ENCODE measurements around the gene TMEM91. TPM values are rescaled to one million over a fixed set of nuclear protein-coding genes. Genes with fewer than 3 reads are reported as not detected.

Gene TMEM91
- total RNA-seq, 1 donor from 2014 or later: 4.5 TPM

DNA sequence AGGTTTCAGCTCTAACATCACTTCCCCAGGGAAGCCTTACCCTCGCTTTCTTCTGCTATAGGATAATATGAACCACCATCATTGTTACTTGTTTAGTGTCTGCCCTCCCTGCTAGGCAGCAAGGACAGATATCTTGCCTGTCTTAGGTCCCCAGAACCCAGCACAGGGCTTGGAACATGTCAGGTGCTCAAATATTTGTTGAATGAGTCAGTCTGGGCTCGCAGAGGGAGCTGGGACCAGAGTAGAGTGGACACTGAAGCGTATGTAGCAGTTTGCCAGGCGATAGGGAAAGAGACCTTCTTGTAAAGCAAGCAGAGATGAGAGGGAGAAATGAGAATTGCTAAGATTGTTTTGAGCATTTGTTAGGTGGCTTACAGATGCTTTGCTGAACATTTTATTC lies 33.0 kb downstream of the TMEM91 start:
- peaks cover 2% of the 10 kb centered on the region for H3K27me3 Mint-ChIP-seq (ENCODE audit: insufficient read depth, low read depth)
- Histone ChIP-seq H3K27me3 (no peaks in the 10 kb centered on the region), H3K4me1 (no peaks in the 10 kb centered on the region), H3F3A (ENCODE audit: low read depth) (peaks cover 7% of the 10 kb centered on the region), H2AFZ (replicated peaks) (no peak overlapping the region), H3K79me2 (ENCODE audit: low read depth) (no peaks in the 10 kb centered on the region), H3K36me3 (no peaks in the 10 kb centered on the region), H3K4me2 (no peak overlapping the region), H3K9me3 (ENCODE audit: low read depth) (no peaks in the 10 kb centered on the region), H4K20me1 (ENCODE audit: low read depth) (peaks cover 24% of the 10 kb centered on the region), H3K4me3 (no peak overlapping the region), H3K9ac (no peak overlapping the region), H3K27ac (no peak overlapping the region)
- no peak for DNase-seq (ENCODE audit: low spot score)
- H3K36me3 Mint-ChIP-seq: peaks cover 6% of the 10 kb centered on the region
- H3K27ac Mint-ChIP-seq: no peak overlapping the region
- no peak overlapping the region for H3K4me3 Mint-ChIP-seq
- no peak for TF ChIP-seq EZH2phosphoT487 (IDR thresholded peaks at IDR 0.05)
- no peak for TF ChIP-seq CTCF (IDR thresholded peaks at IDR 0.05)
- no peak for TF ChIP-seq EZH2 (IDR thresholded peaks at IDR 0.05)
- peaks cover 13% of the 10 kb centered on the region for H3K4me1 Mint-ChIP-seq
- H3K9me3 Mint-ChIP-seq: no peaks in the 10 kb centered on the region

DNA sequence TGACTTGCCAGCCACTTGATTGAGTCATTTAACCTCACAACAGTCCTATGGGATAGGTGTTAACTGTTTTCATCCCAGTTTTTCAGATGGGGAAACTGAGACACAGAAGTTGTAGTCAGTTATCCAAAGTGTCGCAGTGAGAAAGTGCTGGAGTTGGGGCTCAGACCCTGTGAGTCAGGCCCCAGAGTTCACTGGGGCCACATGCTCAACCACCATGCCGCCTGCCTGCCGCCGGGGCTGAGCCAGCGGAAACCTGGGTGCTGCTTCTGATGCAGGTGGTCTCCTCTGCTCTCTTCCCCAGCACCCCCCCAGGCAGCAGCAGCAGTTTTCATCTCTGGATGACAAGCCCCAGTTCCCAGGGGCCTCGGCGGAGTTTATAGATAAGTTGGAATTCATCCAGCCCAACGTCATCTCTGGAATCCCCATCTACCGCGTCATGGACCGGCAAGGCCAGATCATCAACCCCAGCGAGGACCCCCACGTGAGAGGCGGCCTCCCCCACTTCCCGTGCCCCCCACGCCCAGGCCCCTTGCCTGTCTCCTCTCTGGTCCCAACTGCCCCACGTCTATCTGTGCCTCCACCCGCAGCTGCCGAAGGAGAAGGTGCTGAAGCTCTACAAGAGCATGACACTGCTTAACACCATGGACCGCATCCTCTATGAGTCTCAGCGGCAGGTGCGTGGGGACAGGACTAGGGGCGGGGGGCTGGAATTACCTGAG lies 34.2 kb downstream of the TMEM91 start:
- Histone ChIP-seq H3K4me1 (no peaks in the 10 kb centered on the region), H3K79me2 (ENCODE audit: low read depth) (no peaks in the 10 kb centered on the region), H3K9me3 (ENCODE audit: low read depth) (no peaks in the 10 kb centered on the region), H3K4me3 (no peak overlapping the region), H3K27me3 (no peaks in the 10 kb centered on the region), H4K20me1 (ENCODE audit: low read depth) (peaks cover 22% of the 10 kb centered on the region), H3F3A (ENCODE audit: low read depth) (peaks cover 7% of the 10 kb centered on the region), H3K4me2 (no peak overlapping the region), H3K27ac (no peak overlapping the region), H3K9ac (no peak overlapping the region), H3K36me3 (no peaks in the 10 kb centered on the region), H2AFZ (replicated peaks) (no peak overlapping the region)
- Mint-ChIP-seq H3K27me3 (ENCODE audit: insufficient read depth, low read depth) (peaks cover 2% of the 10 kb centered on the region), H3K4me1 (peaks cover 13% of the 10 kb centered on the region), H3K4me3 (no peak overlapping the region), H3K27ac (peak overlapping the region; percentile 39), H3K36me3 (peaks cover 6% of the 10 kb centered on the region), H3K9me3 (no peaks in the 10 kb centered on the region)
- TF ChIP-seq CTCF (IDR thresholded peaks at IDR 0.05): no peak
- no peak for DNase-seq (ENCODE audit: low spot score)

DNA sequence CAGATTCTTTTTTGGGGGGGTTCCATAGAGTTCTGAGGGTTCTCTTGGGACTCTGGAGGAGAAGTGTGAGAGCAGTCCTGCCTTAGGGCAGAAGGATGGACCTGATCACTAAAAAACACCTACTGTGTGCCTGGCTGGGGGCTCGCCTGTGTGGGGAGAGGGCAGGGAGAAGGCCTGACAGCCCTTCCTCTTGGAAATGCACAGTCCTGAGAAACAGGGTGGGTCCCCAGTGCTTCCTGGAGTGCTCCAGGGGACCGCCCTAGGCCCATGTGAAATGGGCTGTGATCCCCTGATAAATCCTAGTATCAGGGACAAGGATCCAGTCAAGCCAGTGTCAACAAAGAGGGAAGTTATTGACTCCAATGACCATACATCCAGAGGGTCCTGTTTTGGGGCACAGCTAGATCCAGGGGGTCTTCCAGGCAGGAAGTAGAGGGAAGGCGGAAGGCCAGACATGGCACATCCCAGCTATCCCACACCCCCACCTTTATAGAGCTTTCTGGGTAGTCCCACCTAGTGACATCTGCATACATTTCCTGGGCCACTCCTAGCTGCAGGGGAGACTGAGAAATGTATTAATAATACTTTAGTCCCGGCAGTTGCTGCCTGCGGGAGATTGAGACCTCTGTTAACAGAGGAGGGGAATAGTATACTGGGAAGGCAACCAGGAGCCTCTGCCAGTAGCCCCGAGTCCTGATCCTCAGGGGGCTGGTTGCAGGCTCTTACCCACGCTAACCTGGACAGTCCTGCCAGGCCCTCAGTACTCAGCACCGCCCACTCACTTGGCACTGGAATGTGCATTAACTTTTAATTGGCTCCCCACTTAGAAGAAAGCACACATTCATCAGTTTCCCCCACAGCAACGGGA lies 35.0 kb downstream of the TMEM91 start:
- no peaks in the 10 kb centered on the region for H3K36me3 ChIP-seq
- TF ChIP-seq CTCF (IDR thresholded peaks at IDR 0.05): no peak
- TF ChIP-seq EZH2phosphoT487 (IDR thresholded peaks at IDR 0.05): no peak
- TF ChIP-seq EZH2 (IDR thresholded peaks at IDR 0.05): no peak
- H3K9me3 ChIP-seq (ENCODE audit: low read depth): no peaks in the 10 kb centered on the region
- peaks cover 13% of the 10 kb centered on the region for H3K4me1 Mint-ChIP-seq
- no peaks in the 10 kb centered on the region for H3K9me3 Mint-ChIP-seq
- H3K4me3 ChIP-seq: no peak overlapping the region
- peaks cover 7% of the 10 kb centered on the region for H3F3A ChIP-seq (ENCODE audit: low read depth)
- H3K27ac Mint-ChIP-seq: no peak overlapping the region
- peaks cover 18% of the 10 kb centered on the region for H4K20me1 ChIP-seq (ENCODE audit: low read depth)
- no peaks in the 10 kb centered on the region for H3K79me2 ChIP-seq (ENCODE audit: low read depth)
- peaks cover 6% of the 10 kb centered on the region for H3K36me3 Mint-ChIP-seq
- H3K27me3 Mint-ChIP-seq (ENCODE audit: insufficient read depth, low read depth): no peaks in the 10 kb centered on the region
- no peak overlapping the region for H3K4me2 ChIP-seq
- no peak overlapping the region for H3K9ac ChIP-seq
- no peaks in the 10 kb centered on the region for H3K4me1 ChIP-seq
- H3K27me3 ChIP-seq: no peaks in the 10 kb centered on the region
- no peak for DNase-seq (ENCODE audit: low spot score)
- no peak overlapping the region for H2AFZ ChIP-seq (replicated peaks)
- no peak overlapping the region for H3K27ac ChIP-seq
- no peak overlapping the region for H3K4me3 Mint-ChIP-seq

All from neural progenitor cell (in vitro differentiated cells).